HepG2 (cell line): ENCODE data around the gene ALOX5AP. TPM values are rescaled to one million over a fixed set of nuclear protein-coding genes. Genes with fewer than 3 reads are reported as not detected.

Experiments used
- ATAC-seq: fragments of 200-7000 bp; cut with Tn5 transposase; 3 replicates; pipeline ENCODE4 v1.9.1; 2020; ENCODE audit warnings: mild to moderate bottlenecking, moderate library complexity
- BruUV-seq: library from RNA; stranded (reverse); fragments of 400-500 nt; replicated peaks from 2 replicates; lab custom pipeline; 2021; lab: Mats Ljungman, UMichigan
- CTCF ChIA-PET: fragments of 300-600 bp; formaldehyde crosslinking; extraction: SDS; loops from one replicate; lab custom pipeline; 2021; ENCODE audit warnings: low total read pairs, inconsistent platforms, low intra/inter-chr PET ratio; lab: Yijun Ruan, JAX
- POLR2A ChIA-PET: fragments of 350-600 bp; sonication (Branson Sonifier 250); formaldehyde crosslinking; loops from one replicate; lab custom pipeline; 2020; ENCODE audit warnings: antibody characterized with exemption, inconsistent platforms; lab: Yijun Ruan, JAX
- DNase-seq: peaks from one replicate; pipeline ENCODE4 v3.0.0-alpha.2; 2015; ENCODE audit warnings: low spot score
- FAIRE-seq: peaks from 3 replicates; lab custom pipeline; 2011; peaks lifted over from hg19 to GRCh38; lab: Jason Lieb, UNC
- H2AFZ ChIP-seq: one replicate; pipeline ENCODE4 v1.6.1; 2011; ENCODE audit warnings: low read length, inconsistent platforms
- H3K27ac ChIP-seq: fragments of 300-600 bp; 3 replicates; pipeline ENCODE4 v1.8.0; 2011; ENCODE audit warnings: mixed run types, mild to moderate bottlenecking, mixed read lengths, low read length, inconsistent platforms; ENCODE audit not compliant: insufficient read depth; ENCODE audit errors: extremely low read length
- H3K27me3 ChIP-seq, 2 experiments: fragments of 200-600 bp in 1 of 2; 2 replicates in 1 of 2; 3 replicates in 1 of 2; pipeline versions ENCODE4 v1.6.0 to v1.8.0; 2011; ENCODE audit warnings: low read length in 2 of 2, mild to moderate bottlenecking in 2 of 2, moderate library complexity in 2 of 2, inconsistent platforms in 1 of 2; ENCODE audit not compliant: insufficient read depth in 2 of 2, control insufficient read depth in 1 of 2
- H3K36me3 ChIP-seq, 2 experiments: fragments of 200-600 bp in 1 of 2; replicated peaks in 1 of 2; 2 replicates in 1 of 2; 3 replicates in 1 of 2; pipeline versions ENCODE4 v1.5.1 to v1.8.0; 2011; ENCODE audit warnings: low read length in 2 of 2, inconsistent platforms in 1 of 2; ENCODE audit not compliant: insufficient read depth in 2 of 2, control insufficient read depth in 1 of 2
- H3K4me1 ChIP-seq: 2 replicates; pipeline ENCODE4 v1.5.1; 2012; ENCODE audit warnings: low read length, inconsistent platforms; ENCODE audit not compliant: insufficient read depth
- H3K4me2 ChIP-seq: 2 replicates; pipeline ENCODE4 v1.6.0; 2011; ENCODE audit warnings: low read depth, low read length, inconsistent platforms
- H3K4me3 ChIP-seq, 3 experiments: fragments of 200-600 bp in 1 of 3; sonication (generic), shearing (Covaris generic) in 1 of 3; replicated peaks in 1 of 3; 2 replicates each; pipeline ENCODE4 v1.5.1; 2011 to 2016; ENCODE audit warnings: low read length in 3 of 3, inconsistent platforms in 2 of 3, low read depth in 2 of 3, mild to moderate bottlenecking in 2 of 3, control low read depth in 1 of 3, mixed read lengths in 1 of 3; ENCODE audit not compliant: insufficient read depth in 1 of 3
- H3K79me2 ChIP-seq: one replicate; pipeline ENCODE4 v1.6.1; 2011; ENCODE audit warnings: low read length, inconsistent platforms; ENCODE audit not compliant: insufficient read depth
- H3K9ac ChIP-seq: 2 replicates; pipeline ENCODE4 v1.6.0; 2011; ENCODE audit warnings: mild to moderate bottlenecking, low read depth, low read length, inconsistent platforms; ENCODE audit not compliant: insufficient read depth
- H3K9me3 ChIP-seq: 2 replicates; pipeline ENCODE4 v1.5.1; 2012; ENCODE audit warnings: mild to moderate bottlenecking, low read length
- H4K20me1 ChIP-seq: 2 replicates; pipeline ENCODE4 v1.6.0; 2011; ENCODE audit warnings: inconsistent platforms, mild to moderate bottlenecking, low read length, moderate library complexity; ENCODE audit not compliant: insufficient read depth
- DNMT1 ChIP-seq: sonication (generic); formaldehyde crosslinking; IDR thresholded peaks from 2 replicates; pipeline ENCODE4 v1.5.1; 2020; ENCODE audit warnings: mild to moderate bottlenecking, missing genetic modification reagents
- FOXK2 ChIP-seq: fragments of 450-650 bp; IDR thresholded peaks from 2 replicates; pipeline ENCODE4 v1.6.1; 2016
- GTF3A ChIP-seq: sonication (generic); formaldehyde crosslinking; conservative IDR thresholded peaks from 2 replicates; pipeline ENCODE4 v1.4.0; 2020; ENCODE audit warnings: mild to moderate bottlenecking, missing genetic modification reagents
- HMG20A ChIP-seq: IDR thresholded peaks from 2 replicates; pipeline ENCODE4 v1.6.1; 2016; ENCODE audit warnings: borderline replicate concordance
- KAT8 ChIP-seq: IDR thresholded peaks from 2 replicates; pipeline ENCODE4 v1.6.1; 2016; ENCODE audit warnings: missing genetic modification reagents, missing compliant biosample characterization
- NR2F1 ChIP-seq, 2 experiments: fragments of 450-650 bp in 1 of 2; formaldehyde crosslinking in 1 of 2; IDR thresholded peaks; 2 replicates each; pipeline versions ENCODE4 v1.5.0 to v1.6.1; 2016 to 2020; ENCODE audit warnings: mild to moderate bottlenecking in 1 of 2, missing compliant biosample characterization in 1 of 2, missing genetic modification reagents in 1 of 2, moderate library complexity in 1 of 2
- NR2F6 ChIP-seq, 2 experiments: IDR thresholded peaks; 2 replicates each; pipeline ENCODE4 v1.6.1; 2016; ENCODE audit warnings: antibody characterized with exemption in 1 of 2, mild to moderate bottlenecking in 1 of 2
- PBX3 ChIP-seq: sonication (generic); formaldehyde crosslinking; IDR thresholded peaks from 2 replicates; pipeline ENCODE4 v1.8.1; 2023; ENCODE audit warnings: missing genetic modification reagents, inconsistent platforms, borderline replicate concordance
- RARA ChIP-seq: IDR thresholded peaks from 2 replicates; pipeline ENCODE4 v1.6.1; 2016; ENCODE audit warnings: missing genetic modification reagents, missing compliant biosample characterization
- RNF219 ChIP-seq: sonication (generic); formaldehyde crosslinking; IDR thresholded peaks from 2 replicates; pipeline ENCODE4 v1.5.0; 2020; ENCODE audit warnings: mild to moderate bottlenecking, missing genetic modification reagents
- SRSF1 ChIP-seq: fragments of 200-400 bp; formaldehyde crosslinking; optimal IDR thresholded peaks from 2 replicates; pipeline ENCODE3; 2017; ENCODE audit warnings: mild to moderate bottlenecking, low read depth, low read length, moderate library complexity
- SSRP1 ChIP-seq: IDR thresholded peaks from 2 replicates; pipeline ENCODE4 v1.6.1; 2016; ENCODE audit warnings: control low read depth
- TEAD3 ChIP-seq: optimal IDR thresholded peaks from 2 replicates; pipeline ENCODE3; 2016; ENCODE audit warnings: borderline replicate concordance
- ZKSCAN1 ChIP-seq: fragments of 150-350 bp; IDR thresholded peaks from 2 replicates; pipeline ENCODE4 v1.6.1; 2014; ENCODE audit warnings: low read length
- ZNF263 ChIP-seq: sonication (generic); formaldehyde crosslinking; IDR thresholded peaks from 2 replicates; pipeline ENCODE4 v1.4.0; 2020; ENCODE audit warnings: missing genetic modification reagents
- ZNF296 ChIP-seq: sonication (generic); formaldehyde crosslinking; conservative IDR thresholded peaks from 2 replicates; pipeline ENCODE4 v1.5.0; 2020; ENCODE audit warnings: mild to moderate bottlenecking, missing genetic modification reagents
- ZNF75D ChIP-seq: sonication (generic); formaldehyde crosslinking; IDR thresholded peaks from 2 replicates; pipeline ENCODE4 v1.8.1; 2023; ENCODE audit warnings: missing genetic modification reagents, mild to moderate bottlenecking, borderline replicate concordance
- ZNF781 ChIP-seq: sonication (generic); formaldehyde crosslinking; IDR thresholded peaks from 2 replicates; pipeline ENCODE4 v1.5.1; 2020; ENCODE audit warnings: borderline replicate concordance, mild to moderate bottlenecking, missing genetic modification reagents; ENCODE audit errors: not compliant biosample characterization
- ZNF878 ChIP-seq: sonication (generic); formaldehyde crosslinking; IDR thresholded peaks from 2 replicates; pipeline ENCODE4 v1.8.1; 2023; ENCODE audit warnings: mild to moderate bottlenecking, missing genetic modification reagents, moderate library complexity
- WGBS: methylation state at CpG from one replicate; pipeline ENCODE4 v1.1.6; 2017; ENCODE audit warnings: low lambda C conversion rate; 5-methylcytosine and 5-hydroxymethylcytosine counted together
- in situ Hi-C: cut with HindIII; loops from 2 replicates; pipeline ENCODE4 v1.10.0; 2017; ENCODE audit warnings: low pct_unique_long_range_greater_than_20kb; ENCODE audit not compliant: extremely low pct_ligation_motif_present
- intact Hi-C: fragments of 100-400 bp; cut with micrococcal nuclease; formaldehyde crosslinking; loops from one replicate; pipeline ENCODE4 v1.10.0; 2022; ENCODE audit not compliant: unreplicated experiment
- polyA plus RNA-seq, 8 experiments: library from polyadenylated mRNA; depleted of rRNA in 3 of 8; stranded (reverse) in 7 of 8; unstranded in 1 of 8; fragments of >200 nt; fragmentation: Illumina TruSeq in 4 of 8; extraction: Trizol in 4 of 8; gene quantifications; 2 replicates each; pipeline versions ENCODE4 v1.2.1 to v1.2.3, GENCODE V29; 2011 to 2016; ENCODE audit warnings: low read depth in 4 of 8, missing spikeins in 1 of 8, mixed read lengths in 1 of 8; ENCODE audit not compliant: insufficient read depth in 1 of 8
- total RNA-seq, 5 experiments: library from RNA; depleted of rRNA; stranded (reverse); fragments of >200 nt; fragmentation: Illumina TruSeq; extraction: Trizol; gene quantifications; 2 replicates each; pipeline ENCODE4 v1.2.3, GENCODE V29; 2016; ENCODE audit warnings: low read depth in 1 of 5
- TF ChIP-seq, protein P1 (sequence below): sonication (generic); formaldehyde crosslinking; IDR thresholded peaks from 2 replicates; pipeline ENCODE4 v1.5.1; 2020; ENCODE audit warnings: mild to moderate bottlenecking, missing genetic modification reagents, borderline replicate concordance
- TF ChIP-seq, protein P2 (sequence below): sonication (generic); formaldehyde crosslinking; IDR thresholded peaks from 2 replicates; pipeline ENCODE4 v1.4.0; 2020; ENCODE audit warnings: mild to moderate bottlenecking, missing genetic modification reagents

The ALOX5AP gene
- total and polyA plus RNA-seq, 2 of the 13 experiments (the other 11 are each of a cell fraction or from before 2014, with no cell fraction given): 0.97 to 1.2 TPM

GRCh38 chr13:30718661-30719524, 16.4 kb upstream of the ALOX5AP start:
- peaks cover 12% of the 10 kb centered on the region for H3K4me1 ChIP-seq
- no peak overlapping the region for H3K27ac ChIP-seq
- ATAC-seq (peak; percentile 87), DNase-seq (peak; percentile 24), FAIRE-seq (peak; percentile 43)
- H3K4me3 ChIP-seq: no peak overlapping the region
- in situ Hi-C loops: no loop called here
- ChIA-PET POLR2A (no interaction called here), CTCF (no interaction called here)
- intact Hi-C loops: no loop called here
- H3K9ac ChIP-seq: no peak overlapping the region
- no peaks in the 10 kb centered on the region for H3K36me3 ChIP-seq
- 9% methylated on average over 8 of the region's 9 CpGs for WGBS
- H4K20me1 ChIP-seq: no peaks in the 10 kb centered on the region
- no TSS peak for BruUV-seq
- no peak overlapping the region for H3K4me2 ChIP-seq
- no peaks in the 10 kb centered on the region for H3K9me3 ChIP-seq
- H3K79me2 ChIP-seq: no peaks in the 10 kb centered on the region
- no peaks in the 10 kb centered on the region for H3K27me3 ChIP-seq
- H2AFZ ChIP-seq: no peak overlapping the region
- TF ChIP-seq ZNF878 (CRISPR knock-in tag): no peak
- TF ChIP-seq TEAD3 (CRISPR knock-in tag): peak; percentile 12
- no peak for TF ChIP-seq KAT8 (CRISPR knock-in tag)
- TF ChIP-seq NR2F1 (CRISPR knock-in tag; IDR thresholded peaks at IDR 0.05): peak; percentile 78 to 85
- no peak for TF ChIP-seq SSRP1
- TF ChIP-seq PBX3 (CRISPR knock-in tag): no peak
- TF ChIP-seq HMG20A (CRISPR knock-in tag): no peak
- TF ChIP-seq, protein P1, sequence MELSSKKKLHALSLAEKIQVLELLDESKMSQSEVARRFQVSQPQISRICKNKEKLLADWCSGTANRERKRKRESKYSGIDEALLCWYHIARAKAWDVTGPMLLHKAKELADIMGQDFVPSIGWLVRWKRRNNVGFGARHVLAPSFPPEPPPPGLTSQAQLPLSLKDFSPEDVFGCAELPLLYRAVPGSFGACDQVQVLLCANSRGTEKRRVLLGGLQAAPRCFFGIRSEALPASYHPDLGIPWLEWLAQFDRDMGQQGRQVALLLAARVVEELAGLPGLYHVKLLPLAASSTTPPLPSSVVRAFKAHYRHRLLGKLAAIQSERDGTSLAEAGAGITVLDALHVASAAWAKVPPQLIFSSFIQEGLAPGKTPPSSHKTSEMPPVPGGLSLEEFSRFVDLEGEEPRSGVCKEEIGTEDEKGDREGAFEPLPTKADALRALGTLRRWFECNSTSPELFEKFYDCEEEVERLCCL (CRISPR knock-in tag): no peak
- TF ChIP-seq RNF219 (CRISPR knock-in tag): no peak
- TF ChIP-seq ZNF781: no peak
- no peak for TF ChIP-seq ZKSCAN1
- TF ChIP-seq ZNF75D: no peak
- TF ChIP-seq GTF3A (CRISPR knock-in tag): no peak
- TF ChIP-seq, protein P2, sequence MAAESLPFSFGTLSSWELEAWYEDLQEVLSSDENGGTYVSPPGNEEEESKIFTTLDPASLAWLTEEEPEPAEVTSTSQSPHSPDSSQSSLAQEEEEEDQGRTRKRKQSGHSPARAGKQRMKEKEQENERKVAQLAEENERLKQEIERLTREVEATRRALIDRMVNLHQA (CRISPR knock-in tag): no peak
- peak; percentile 37; the same call in 1 of the 2 replicates for TF ChIP-seq RARA (CRISPR knock-in tag)
- TF ChIP-seq NR2F6 (IDR thresholded peaks at IDR 0.05): peak; percentile 82
- peak; percentile 78 for TF ChIP-seq NR2F6 (CRISPR knock-in tag; IDR thresholded peaks at IDR 0.05)
- TF ChIP-seq ZNF263 (CRISPR knock-in tag): no peak
- TF ChIP-seq ZNF296: 0 out of 2 replicates have a peak, but pooled peaks have one; percentile 48
- no peak for TF ChIP-seq FOXK2
- no peak for TF ChIP-seq SRSF1
- TF ChIP-seq DNMT1 (CRISPR knock-in tag): no peak
